Thymus (tissue), 11 donors: ENCODE data around the gene GLP2R. TPM values are rescaled to one million over a fixed set of nuclear protein-coding genes. Genes with fewer than 3 reads are reported as not detected.

ENCODE experiments used
- DNase-seq, 9 donors: peaks; one replicate each; pipeline ENCODE4 v3.0.0-alpha.2; 2013; ENCODE audit warnings: low spot score in 9 of 9, low read depth in 6 of 9, missing footprints in 1 of 9
- H3K27ac ChIP-seq, 2 donors: one replicate each; pipeline ENCODE4 v1.5.1; 2013; ENCODE audit warnings: control low read depth in 1 of 2, low read depth in 1 of 2, low read length in 1 of 2, mild to moderate bottlenecking in 1 of 2, moderate library complexity in 1 of 2
- H3K27me3 ChIP-seq, 2 donors: one replicate each; pipeline ENCODE4 v1.5.1; 2013; ENCODE audit warnings: low read length in 1 of 2; ENCODE audit not compliant: control insufficient read depth in 2 of 2, insufficient read depth in 1 of 2
- H3K36me3 ChIP-seq, 2 donors: one replicate each; pipeline ENCODE4 v1.5.1; 2013; ENCODE audit warnings: low read length in 1 of 2, mild to moderate bottlenecking in 1 of 2, moderate library complexity in 1 of 2; ENCODE audit not compliant: control insufficient read depth in 2 of 2, insufficient read depth in 2 of 2
- H3K4me1 ChIP-seq, 2 donors: one replicate each; pipeline ENCODE4 v1.5.1; 2013; ENCODE audit warnings: low read length in 2 of 2; ENCODE audit not compliant: control insufficient read depth in 2 of 2, insufficient read depth in 2 of 2
- H3K4me3 ChIP-seq, 2 donors: one replicate each; pipeline ENCODE4 v1.5.1; 2013; ENCODE audit warnings: low read length in 2 of 2, control low read depth in 1 of 2, mild to moderate bottlenecking in 1 of 2
- H3K9me3 ChIP-seq, 2 donors: one replicate each; pipeline ENCODE4 v1.5.1; 2013; ENCODE audit warnings: low read length in 1 of 2, mild to moderate bottlenecking in 1 of 2; ENCODE audit not compliant: control insufficient read depth in 2 of 2, insufficient read depth in 1 of 2
- WGBS: extraction: QIAGEN DNeasy Blood & Tissue Kit; methylation state at CpG from one replicate; pipeline ENCODE4 v1.1.7; 2013; 5-methylcytosine and 5-hydroxymethylcytosine counted together
- polyA plus RNA-seq: library from polyadenylated mRNA; stranded (reverse); fragments of 200-250 nt; gene quantifications from one replicate; pipeline ENCODE4 v1.2.3, GENCODE V29; 2013
- total RNA-seq: library from RNA; stranded (reverse); fragments of 120-200 nt; gene quantifications from one replicate; pipeline ENCODE4 v1.2.4, GENCODE V29; 2013
- donor health status: healthy.

Gene GLP2R
- total and polyA plus RNA-seq, 2 donors, result 0.05 to 0.09 TPM

- no peaks in the 10 kb centered on the region for H3K27me3 ChIP-seq
- H3K4me3 ChIP-seq, result no peak within 1 kb of the TSS
- H3K36me3 ChIP-seq, result no peaks in the 10 kb centered on the region
- no peak within 1 kb of the TSS for H3K27ac ChIP-seq
- no peaks in the 10 kb centered on the region for H3K4me1 ChIP-seq
- WGBS, result 71% methylated on average over 15 of the region's 15 CpGs
- no peaks in the 10 kb centered on the region for H3K9me3 ChIP-seq
- DNase-seq, result no peak
These were observed 3.8 kb upstream of the GLP2R start, which contains the start of gene GSG1L2 for GRCh38 chr17:9821921-9822320. GSG1L2 (minus strand) TSS chr17:9822079; CDS start chr17:9822071, 8 bp downstream.

GRCh38 chr17:9824094-9824493 lies 1.6 kb upstream of the GLP2R start:
- Histone ChIP-seq H3K4me3 (no peak overlapping the region), H3K9me3 (no peaks in the 10 kb centered on the region), H3K36me3 (no peaks in the 10 kb centered on the region), H3K4me1 (no peaks in the 10 kb centered on the region), H3K27ac (no peak overlapping the region), H3K27me3 (no peaks in the 10 kb centered on the region)
- WGBS, result 60% methylated on average over 4 of the region's 4 CpGs
- no peak for DNase-seq

- DNase-seq, result no peak
- WGBS, result 83% methylated on average over 8 of the region's 8 CpGs
- Histone ChIP-seq H3K36me3 (no peaks in the 10 kb centered on the region), H3K4me3 (no peak overlapping the region), H3K27me3 (no peaks in the 10 kb centered on the region), H3K4me1 (no peaks in the 10 kb centered on the region), H3K27ac (no peak overlapping the region), H3K9me3 (no peaks in the 10 kb centered on the region)
These were observed 856 bp upstream of the GLP2R start for GRCh38 chr17:9824797-9825338.

- no peak overlapping the region for H3K4me3 ChIP-seq
- no peak for DNase-seq
- H3K27ac ChIP-seq, result no peak overlapping the region
- H3K4me1 ChIP-seq, result no peaks in the 10 kb centered on the region
- no peaks in the 10 kb centered on the region for H3K27me3 ChIP-seq
- no peaks in the 10 kb centered on the region for H3K9me3 ChIP-seq
- no peaks in the 10 kb centered on the region for H3K36me3 ChIP-seq
- 86% methylated on average over 13 of the region's 13 CpGs for WGBS
These were observed 2.9 kb downstream of the GLP2R start for GRCh38 chr17:9828296-9829295.

GRCh38 chr17:9829343-9829742 lies 3.6 kb downstream of the GLP2R start:
- WGBS, result 97% methylated on average over 2 of the region's 2 CpGs
- no peak overlapping the region for H3K27ac ChIP-seq

GRCh38 chr17:9830711-9831110 lies 5.0 kb downstream of the GLP2R start:
- Histone ChIP-seq H3K27me3 (no peaks in the 10 kb centered on the region), H3K4me1 (no peaks in the 10 kb centered on the region), H3K36me3 (no peaks in the 10 kb centered on the region), H3K4me3 (no peak overlapping the region), H3K27ac (no peak overlapping the region), H3K9me3 (no peaks in the 10 kb centered on the region)
- no peak for DNase-seq
- 95% methylated on average over 2 of the region's 2 CpGs for WGBS

More at GRCh38 chr17:9829343-9829742, 3.6 kb downstream of the GLP2R start:
- H3K4me1 ChIP-seq, result no peaks in the 10 kb centered on the region
- H3K27me3 ChIP-seq, result no peaks in the 10 kb centered on the region
- DNase-seq, result no peak
- H3K4me3 ChIP-seq, result no peak overlapping the region
- no peaks in the 10 kb centered on the region for H3K9me3 ChIP-seq
- no peaks in the 10 kb centered on the region for H3K36me3 ChIP-seq

GRCh38 chr17:9833922-9834321 lies 8.2 kb downstream of the GLP2R start:
- no peaks in the 10 kb centered on the region for H3K9me3 ChIP-seq
- WGBS, result 97% methylated on average over 4 of the region's 4 CpGs
- DNase-seq, result no peak
- no peak overlapping the region for H3K4me3 ChIP-seq
- no peaks in the 10 kb centered on the region for H3K4me1 ChIP-seq
- H3K27me3 ChIP-seq, result no peaks in the 10 kb centered on the region
- no peak overlapping the region for H3K27ac ChIP-seq
- no peaks in the 10 kb centered on the region for H3K36me3 ChIP-seq

- no peaks in the 10 kb centered on the region for H3K36me3 ChIP-seq
- H3K4me1 ChIP-seq, result no peaks in the 10 kb centered on the region
- 87% methylated on average over 11 of the region's 11 CpGs for WGBS
- no peaks in the 10 kb centered on the region for H3K27me3 ChIP-seq
- no peaks in the 10 kb centered on the region for H3K9me3 ChIP-seq
- H3K27ac ChIP-seq, result no peak overlapping the region
- DNase-seq, result no peak
- no peak overlapping the region for H3K4me3 ChIP-seq
These were observed 12.1 kb downstream of the GLP2R start for GRCh38 chr17:9837551-9838471.
